GM12873 (cell line): ENCODE results near the gene POLR1G.

ENCODE experiments used
- TF ChIP-seq, protein P1 (sequence below): IDR thresholded peaks from 2 replicates; pipeline ENCODE4 v1.5.1; 2012; ENCODE audit warnings: low read depth, mild to moderate bottlenecking, moderate library complexity, low read length, control low read depth; ENCODE audit not compliant: insufficient read depth; ENCODE audit errors: missing control alignments

Gene POLR1G

DNA sequence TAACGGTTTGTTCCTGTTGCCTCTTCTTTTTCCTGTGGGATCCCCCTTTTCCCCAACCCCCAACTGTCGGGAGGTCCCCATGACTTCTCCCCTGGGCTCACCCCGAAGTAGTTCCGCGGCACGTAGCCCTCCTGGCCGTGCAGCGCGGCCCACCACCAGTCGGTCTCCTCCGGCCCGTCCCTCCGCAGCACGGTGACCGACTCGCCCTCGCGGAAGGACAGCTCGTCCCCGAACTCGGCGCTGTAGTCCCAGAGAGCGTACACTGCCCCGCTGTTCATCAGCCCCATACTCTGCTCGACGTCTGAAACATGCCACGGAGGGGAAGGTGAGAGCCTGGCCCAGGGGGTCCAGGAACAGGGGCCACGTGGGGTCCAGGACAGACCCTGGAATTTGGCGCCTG is 24.0 kb upstream of the POLR1G start:
- TF ChIP-seq, protein P1, sequence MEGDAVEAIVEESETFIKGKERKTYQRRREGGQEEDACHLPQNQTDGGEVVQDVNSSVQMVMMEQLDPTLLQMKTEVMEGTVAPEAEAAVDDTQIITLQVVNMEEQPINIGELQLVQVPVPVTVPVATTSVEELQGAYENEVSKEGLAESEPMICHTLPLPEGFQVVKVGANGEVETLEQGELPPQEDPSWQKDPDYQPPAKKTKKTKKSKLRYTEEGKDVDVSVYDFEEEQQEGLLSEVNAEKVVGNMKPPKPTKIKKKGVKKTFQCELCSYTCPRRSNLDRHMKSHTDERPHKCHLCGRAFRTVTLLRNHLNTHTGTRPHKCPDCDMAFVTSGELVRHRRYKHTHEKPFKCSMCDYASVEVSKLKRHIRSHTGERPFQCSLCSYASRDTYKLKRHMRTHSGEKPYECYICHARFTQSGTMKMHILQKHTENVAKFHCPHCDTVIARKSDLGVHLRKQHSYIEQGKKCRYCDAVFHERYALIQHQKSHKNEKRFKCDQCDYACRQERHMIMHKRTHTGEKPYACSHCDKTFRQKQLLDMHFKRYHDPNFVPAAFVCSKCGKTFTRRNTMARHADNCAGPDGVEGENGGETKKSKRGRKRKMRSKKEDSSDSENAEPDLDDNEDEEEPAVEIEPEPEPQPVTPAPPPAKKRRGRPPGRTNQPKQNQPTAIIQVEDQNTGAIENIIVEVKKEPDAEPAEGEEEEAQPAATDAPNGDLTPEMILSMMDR: no peak

- TF ChIP-seq, protein P1: peak; percentile 12
These were observed 20.8 kb upstream of the POLR1G start for GRCh38 chr19:45385392-45386221.

- TF ChIP-seq, protein P1: no peak
These were observed 15.1 kb upstream of the POLR1G start for GRCh38 chr19:45391346-45391745.

GRCh38 chr19:45391871-45392665 is 14.4 kb upstream of the POLR1G start:
- TF ChIP-seq, protein P1: no peak

DNA sequence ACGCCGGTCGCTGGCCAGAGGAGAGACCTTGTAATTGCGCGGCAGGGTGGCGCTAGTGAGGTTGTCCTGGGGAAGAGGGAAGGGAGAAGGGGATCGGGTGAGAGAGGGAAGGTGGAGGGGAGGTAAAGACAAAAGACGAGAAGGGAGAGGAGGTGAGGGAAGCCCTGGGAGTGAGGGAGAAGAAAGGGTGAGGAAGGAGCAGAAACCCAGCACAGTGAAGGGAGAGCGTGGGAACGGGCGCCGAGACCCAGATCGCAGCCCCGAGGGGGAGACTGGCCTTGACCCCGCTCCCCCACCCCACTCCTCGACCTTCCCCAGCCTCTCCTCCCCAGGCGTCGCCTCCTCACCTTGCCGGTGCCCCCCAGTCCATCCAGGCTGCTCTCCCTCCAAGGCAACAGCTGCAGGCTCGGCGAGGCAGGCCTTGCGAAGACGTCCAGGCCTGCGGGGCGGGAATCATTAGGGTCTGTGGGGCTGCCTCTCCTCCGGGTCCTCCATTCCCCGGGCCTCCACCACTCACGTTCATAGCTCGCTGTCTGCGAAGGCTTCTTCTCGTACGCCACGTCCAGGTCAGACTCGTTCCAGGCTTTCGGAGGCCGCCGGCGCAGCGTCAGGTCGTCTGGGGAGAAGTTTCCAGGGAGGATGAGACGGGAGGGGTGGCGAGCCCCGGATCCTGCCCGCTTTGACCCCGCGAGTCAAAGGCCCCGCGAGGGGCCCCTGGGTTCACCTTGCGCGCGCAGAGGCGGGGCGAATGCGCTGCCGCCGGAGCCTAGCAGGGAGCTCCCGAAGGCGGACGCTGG is 10.4 kb upstream of the POLR1G start:
- TF ChIP-seq, protein P1: no peak

DNA sequence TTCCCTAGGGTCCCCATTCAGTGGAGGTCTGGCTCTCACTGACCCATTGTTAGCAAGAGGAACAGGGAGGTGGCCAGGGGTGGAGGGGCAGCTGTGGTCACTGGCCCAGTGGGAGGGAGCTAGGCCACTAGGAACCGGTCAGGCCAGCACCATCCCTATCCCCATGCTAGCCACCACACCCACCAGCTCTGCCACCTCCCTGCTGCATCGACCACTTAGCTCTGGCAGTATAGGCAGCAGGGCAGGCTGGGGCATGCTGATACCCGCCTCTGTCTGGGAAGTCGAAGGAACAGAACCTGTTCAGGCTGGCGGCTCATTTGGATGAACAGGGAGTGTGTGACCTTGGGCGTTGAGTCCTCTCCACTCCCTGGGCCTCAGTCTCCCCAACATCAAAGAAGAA is 6.3 kb upstream of the POLR1G start:
- TF ChIP-seq, protein P1: no peak

DNA sequence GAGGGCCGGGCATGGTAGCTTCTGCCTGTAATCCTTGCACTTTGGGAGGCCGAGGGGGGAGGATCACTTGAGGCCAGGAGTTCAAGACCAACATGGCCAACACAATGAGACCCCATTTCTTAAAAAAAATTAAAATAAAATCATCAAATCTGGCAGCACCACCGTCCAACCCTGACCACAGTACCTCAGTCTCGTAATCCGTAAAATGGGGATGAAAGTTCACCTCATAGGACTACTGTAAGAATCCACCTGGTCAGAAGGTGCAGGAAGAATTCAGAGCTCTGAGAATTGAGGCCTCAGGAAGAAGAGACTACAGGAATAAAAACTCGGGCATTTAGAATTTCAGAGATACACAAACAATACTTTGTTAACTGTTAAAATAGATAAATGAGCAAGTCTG is 4.6 kb upstream of the POLR1G start:
- TF ChIP-seq, protein P1: no peak
